ENCODE results near the gene CHST6.

The CHST6 gene

DNA sequence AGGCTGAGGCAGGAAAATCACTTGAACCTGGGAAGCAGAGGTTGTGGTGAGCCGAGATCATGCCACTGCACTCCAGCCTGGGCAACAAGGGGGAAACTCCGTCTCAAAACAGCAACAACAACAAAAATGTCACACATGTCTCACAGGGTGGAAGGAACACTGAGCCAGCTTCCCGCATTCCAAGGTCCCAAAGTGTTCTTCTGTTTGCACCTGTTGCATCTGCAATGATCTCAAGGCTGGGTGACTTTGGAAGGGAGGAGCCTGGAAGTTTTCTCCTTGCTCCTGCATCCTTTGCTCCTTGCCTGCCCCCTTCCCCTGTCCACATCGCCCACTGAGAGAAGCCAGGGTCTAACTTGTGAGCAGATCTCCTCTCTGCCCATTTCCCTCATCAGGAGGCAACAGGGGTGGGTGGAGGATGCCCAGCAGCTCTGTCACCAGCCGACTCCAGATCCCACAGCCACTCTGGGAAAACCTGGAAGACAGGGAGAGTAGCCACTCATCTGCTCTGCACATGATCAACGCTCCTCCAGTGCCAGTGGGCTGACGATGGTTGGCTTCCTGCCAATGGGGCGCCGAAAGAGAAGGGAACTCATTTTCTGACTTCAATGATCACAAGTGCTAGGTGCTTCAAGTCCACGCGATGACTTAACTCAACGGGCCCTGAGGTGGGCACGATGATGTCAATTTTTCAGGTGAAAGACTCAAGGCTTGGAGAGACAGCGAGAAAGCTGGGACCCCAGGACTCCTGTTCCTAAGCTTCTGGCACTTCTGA is 12.6 kb downstream of the CHST6 start:
- TF ChIP-seq, protein P1, sequence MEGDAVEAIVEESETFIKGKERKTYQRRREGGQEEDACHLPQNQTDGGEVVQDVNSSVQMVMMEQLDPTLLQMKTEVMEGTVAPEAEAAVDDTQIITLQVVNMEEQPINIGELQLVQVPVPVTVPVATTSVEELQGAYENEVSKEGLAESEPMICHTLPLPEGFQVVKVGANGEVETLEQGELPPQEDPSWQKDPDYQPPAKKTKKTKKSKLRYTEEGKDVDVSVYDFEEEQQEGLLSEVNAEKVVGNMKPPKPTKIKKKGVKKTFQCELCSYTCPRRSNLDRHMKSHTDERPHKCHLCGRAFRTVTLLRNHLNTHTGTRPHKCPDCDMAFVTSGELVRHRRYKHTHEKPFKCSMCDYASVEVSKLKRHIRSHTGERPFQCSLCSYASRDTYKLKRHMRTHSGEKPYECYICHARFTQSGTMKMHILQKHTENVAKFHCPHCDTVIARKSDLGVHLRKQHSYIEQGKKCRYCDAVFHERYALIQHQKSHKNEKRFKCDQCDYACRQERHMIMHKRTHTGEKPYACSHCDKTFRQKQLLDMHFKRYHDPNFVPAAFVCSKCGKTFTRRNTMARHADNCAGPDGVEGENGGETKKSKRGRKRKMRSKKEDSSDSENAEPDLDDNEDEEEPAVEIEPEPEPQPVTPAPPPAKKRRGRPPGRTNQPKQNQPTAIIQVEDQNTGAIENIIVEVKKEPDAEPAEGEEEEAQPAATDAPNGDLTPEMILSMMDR (conservative IDR thresholded peaks at IDR 0.05; ENCODE audit: low read depth, low read length), result no peak
- no peak overlapping the region for H3K27ac ChIP-seq
- H3K36me3 ChIP-seq (ENCODE audit: insufficient read depth), result no peaks in the 10 kb centered on the region
- no peak overlapping the region for H2AFZ ChIP-seq (ENCODE audit: low read depth)
- H3K4me2 ChIP-seq, result no peak overlapping the region
- no peaks in the 10 kb centered on the region for H3K4me1 ChIP-seq (ENCODE audit: low read depth, poor library complexity, severe bottlenecking)
- no peak overlapping the region for H3K4me3 ChIP-seq (IDR thresholded peaks at IDR 0.05; ENCODE audit: insufficient read depth, low read depth, low read length)
- no peaks in the 10 kb centered on the region for H4K20me1 ChIP-seq (ENCODE audit: insufficient read depth)
- no peak overlapping the region for H3K9ac ChIP-seq
- no peaks in the 10 kb centered on the region for H3K79me2 ChIP-seq (ENCODE audit: insufficient read depth, low read depth)
- H3K27me3 ChIP-seq (ENCODE audit: insufficient read depth, low read depth), result no peaks in the 10 kb centered on the region

- H3K9ac ChIP-seq, result no peak overlapping the region
- no peaks in the 10 kb centered on the region for H3K79me2 ChIP-seq (ENCODE audit: insufficient read depth, low read depth)
- no peaks in the 10 kb centered on the region for H4K20me1 ChIP-seq (ENCODE audit: insufficient read depth)
- H3K27me3 ChIP-seq (ENCODE audit: insufficient read depth, low read depth), result no peaks in the 10 kb centered on the region
- no peak overlapping the region for H3K27ac ChIP-seq
- no peak overlapping the region for H3K4me2 ChIP-seq
- H3K36me3 ChIP-seq (ENCODE audit: insufficient read depth), result no peaks in the 10 kb centered on the region
- no peak overlapping the region for H3K4me3 ChIP-seq (IDR thresholded peaks at IDR 0.05; ENCODE audit: insufficient read depth, low read depth, low read length)
- H3K4me1 ChIP-seq (ENCODE audit: low read depth, poor library complexity, severe bottlenecking), result no peaks in the 10 kb centered on the region
- TF ChIP-seq, protein P1 (conservative IDR thresholded peaks at IDR 0.05; ENCODE audit: low read depth, low read length), result no peak
- no peak overlapping the region for H2AFZ ChIP-seq (ENCODE audit: low read depth)
Observed at GRCh38 chr16:75481475-75481874, 13.8 kb downstream of the CHST6 start.

GRCh38 chr16:75479421-75479990 is 15.7 kb downstream of the CHST6 start:
- Histone ChIP-seq H3K9ac (no peak overlapping the region), H3K36me3 (ENCODE audit: insufficient read depth) (no peaks in the 10 kb centered on the region), H4K20me1 (ENCODE audit: insufficient read depth) (no peaks in the 10 kb centered on the region), H3K27me3 (ENCODE audit: insufficient read depth, low read depth) (no peaks in the 10 kb centered on the region), H2AFZ (ENCODE audit: low read depth) (no peak overlapping the region), H3K4me1 (ENCODE audit: low read depth, poor library complexity, severe bottlenecking) (no peaks in the 10 kb centered on the region), H3K4me3 (IDR thresholded peaks at IDR 0.05; ENCODE audit: insufficient read depth, low read depth, low read length) (no peak overlapping the region), H3K4me2 (no peak overlapping the region), H3K27ac (no peak overlapping the region), H3K79me2 (ENCODE audit: insufficient read depth, low read depth) (no peaks in the 10 kb centered on the region)
- TF ChIP-seq, protein P1 (conservative IDR thresholded peaks at IDR 0.05; ENCODE audit: low read depth, low read length), result no peak

- no peaks in the 10 kb centered on the region for H3K27me3 ChIP-seq (ENCODE audit: insufficient read depth, low read depth)
- no peak overlapping the region for H3K27ac ChIP-seq
- no peaks in the 10 kb centered on the region for H3K36me3 ChIP-seq (ENCODE audit: insufficient read depth)
- no peak overlapping the region for H2AFZ ChIP-seq (ENCODE audit: low read depth)
- TF ChIP-seq, protein P1 (conservative IDR thresholded peaks at IDR 0.05; ENCODE audit: low read depth, low read length), result no peak
- no peaks in the 10 kb centered on the region for H4K20me1 ChIP-seq (ENCODE audit: insufficient read depth)
- no peak overlapping the region for H3K9ac ChIP-seq
- no peak overlapping the region for H3K4me2 ChIP-seq
- H3K4me1 ChIP-seq (ENCODE audit: low read depth, poor library complexity, severe bottlenecking), result no peaks in the 10 kb centered on the region
- H3K4me3 ChIP-seq (IDR thresholded peaks at IDR 0.05; ENCODE audit: insufficient read depth, low read depth, low read length), result no peak overlapping the region
- H3K79me2 ChIP-seq (ENCODE audit: insufficient read depth, low read depth), result no peaks in the 10 kb centered on the region
Observed at GRCh38 chr16:75478480-75479345, 16.5 kb downstream of the CHST6 start.
